Kidney (tissue), 14 donors: ENCODE data around the gene CDK12. TPM values are rescaled to one million over a fixed set of nuclear protein-coding genes. Genes with fewer than 3 reads are reported as not detected.

Experiments used
- DNase-seq, 5 donors: peaks; one replicate each; pipeline ENCODE4 v3.0.0-alpha.2; 2013 to 2020
- FAIRE-seq: peaks from 2 replicates; lab custom pipeline; 2012; peaks lifted over from hg19 to GRCh38; lab: Jason Lieb, UNC
- H3K27ac ChIP-seq, 2 donors: one replicate each; pipeline ENCODE4 v1.7.0; 2013; ENCODE audit warnings: low read depth in 2 of 2, low read length in 2 of 2, inconsistent platforms in 1 of 2
- H3K27me3 ChIP-seq: one replicate; pipeline ENCODE4 v1.7.1; 2013; ENCODE audit warnings: low read length, inconsistent platforms; ENCODE audit not compliant: control insufficient read depth, insufficient read depth
- H3K36me3 ChIP-seq, 3 donors: one replicate each; pipeline versions ENCODE4 v1.7.0 to v1.7.1; 2013; ENCODE audit warnings: low read length in 3 of 3, control low read depth in 1 of 3, inconsistent platforms in 1 of 3; ENCODE audit not compliant: insufficient read depth in 3 of 3, control insufficient read depth in 2 of 3
- H3K4me1 ChIP-seq, 3 donors: one replicate each; pipeline versions ENCODE4 v1.7.0 to v1.7.1; 2013; ENCODE audit warnings: low read length in 3 of 3, inconsistent platforms in 1 of 3, low read depth in 1 of 3; ENCODE audit not compliant: control insufficient read depth in 2 of 3, insufficient read depth in 2 of 3
- H3K4me3 ChIP-seq, 3 donors: one replicate each; pipeline versions ENCODE4 v1.7.0 to v1.8.1; 2013; ENCODE audit warnings: low read length in 3 of 3, control low read depth in 1 of 3, inconsistent platforms in 1 of 3
- H3K9ac ChIP-seq, 3 donors: one replicate each; pipeline versions ENCODE4 v1.7.0 to v1.7.1; 2013; ENCODE audit warnings: low read length in 3 of 3, control low read depth in 1 of 3, inconsistent platforms in 1 of 3
- H3K9me3 ChIP-seq, 3 donors: one replicate each; pipeline versions ENCODE4 v1.7.0 to v1.7.1; 2013; ENCODE audit warnings: low read length in 3 of 3, control low read depth in 1 of 3, inconsistent platforms in 1 of 3; ENCODE audit not compliant: control insufficient read depth in 2 of 3, insufficient read depth in 1 of 3
- intact Hi-C: fragments of 100-400 bp; cut with DNase I; formaldehyde crosslinking; loops from one replicate; pipeline ENCODE4 v1.11.1; 2022
- polyA plus RNA-seq: library from polyadenylated mRNA; stranded (reverse); fragments of 350-450 nt; fragmentation: Illumina TruSeq; extraction: RNeasy Lipid Tissue Mini Kit (QIAGEN cat#74804); gene quantifications from one replicate; pipeline ENCODE4 v1.2.3, GENCODE V29; 2014; ENCODE audit warnings: low read depth, low replicate concordance; ENCODE audit not compliant: insufficient read depth
- total RNA-seq: library from RNA; stranded (reverse); fragmentation: NEBNext Ultra II Directional; extraction: Animal tissue kit (Norgen Biotek cat#: 25700); gene quantifications from one replicate; pipeline ENCODE4 v1.2.1, GENCODE V29; 2021
- TF ChIP-seq, protein P1 (sequence below): IDR thresholded peaks from 3 replicates; pipeline ENCODE4 v1.5.1; 2012; ENCODE audit warnings: mild to moderate bottlenecking, moderate library complexity, borderline replicate concordance; ENCODE audit not compliant: insufficient read depth; ENCODE audit errors: extremely low read depth
- donor health status: control.
- donor health status: control.
- donor health status: control.
- donor health status: control.
- donor health status: control.
- donor health status: DM: yes; HTN: yes; CAD: no.
- donor health status: Normal renal cell carcinoma (clear cell type).

The CDK12 gene
- total and polyA plus RNA-seq, 2 donors from 2014 or later = 5.6 to 55.3 TPM

DNA sequence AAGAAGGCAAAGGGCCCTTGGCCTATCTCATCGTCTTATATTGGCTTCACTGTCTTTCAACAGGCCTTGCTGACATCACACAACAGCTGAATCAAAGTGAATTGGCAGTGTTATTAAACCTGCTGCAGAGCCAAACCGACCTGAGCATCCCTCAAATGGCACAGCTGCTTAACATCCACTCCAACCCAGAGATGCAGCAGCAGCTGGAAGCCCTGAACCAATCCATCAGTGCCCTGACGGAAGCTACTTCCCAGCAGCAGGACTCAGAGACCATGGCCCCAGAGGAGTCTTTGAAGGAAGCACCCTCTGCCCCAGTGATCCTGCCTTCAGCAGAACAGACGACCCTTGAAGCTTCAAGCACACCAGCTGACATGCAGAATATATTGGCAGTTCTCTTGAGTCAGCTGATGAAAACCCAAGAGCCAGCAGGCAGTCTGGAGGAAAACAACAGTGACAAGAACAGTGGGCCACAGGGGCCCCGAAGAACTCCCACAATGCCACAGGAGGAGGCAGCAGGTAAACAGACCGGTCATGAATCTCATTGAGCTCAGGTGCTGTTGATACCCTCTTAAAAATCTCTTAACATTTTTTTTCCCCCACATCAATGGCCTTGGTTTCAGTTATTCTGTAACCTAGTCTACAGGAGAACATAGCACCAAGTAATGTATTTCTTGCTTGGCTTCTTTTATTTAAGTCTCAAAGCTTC, 64.7 kb downstream of the CDK12 start:
- Histone ChIP-seq H3K4me1 (no peaks in the 10 kb centered on the region), H3K27me3 (no peaks in the 10 kb centered on the region), H3K27ac (no peak overlapping the region), H3K9ac (no peak overlapping the region), H3K9me3 (no peaks in the 10 kb centered on the region), H3K36me3 (peaks cover 8 to 63% (median 31%) of the 10 kb centered on the region in 3 donors), H3K4me3 (no peak overlapping the region)
- no peak for FAIRE-seq
- TF ChIP-seq, protein P1, sequence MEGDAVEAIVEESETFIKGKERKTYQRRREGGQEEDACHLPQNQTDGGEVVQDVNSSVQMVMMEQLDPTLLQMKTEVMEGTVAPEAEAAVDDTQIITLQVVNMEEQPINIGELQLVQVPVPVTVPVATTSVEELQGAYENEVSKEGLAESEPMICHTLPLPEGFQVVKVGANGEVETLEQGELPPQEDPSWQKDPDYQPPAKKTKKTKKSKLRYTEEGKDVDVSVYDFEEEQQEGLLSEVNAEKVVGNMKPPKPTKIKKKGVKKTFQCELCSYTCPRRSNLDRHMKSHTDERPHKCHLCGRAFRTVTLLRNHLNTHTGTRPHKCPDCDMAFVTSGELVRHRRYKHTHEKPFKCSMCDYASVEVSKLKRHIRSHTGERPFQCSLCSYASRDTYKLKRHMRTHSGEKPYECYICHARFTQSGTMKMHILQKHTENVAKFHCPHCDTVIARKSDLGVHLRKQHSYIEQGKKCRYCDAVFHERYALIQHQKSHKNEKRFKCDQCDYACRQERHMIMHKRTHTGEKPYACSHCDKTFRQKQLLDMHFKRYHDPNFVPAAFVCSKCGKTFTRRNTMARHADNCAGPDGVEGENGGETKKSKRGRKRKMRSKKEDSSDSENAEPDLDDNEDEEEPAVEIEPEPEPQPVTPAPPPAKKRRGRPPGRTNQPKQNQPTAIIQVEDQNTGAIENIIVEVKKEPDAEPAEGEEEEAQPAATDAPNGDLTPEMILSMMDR = no peak
- intact Hi-C loops = no loop called here
- DNase-seq = no peak

DNA sequence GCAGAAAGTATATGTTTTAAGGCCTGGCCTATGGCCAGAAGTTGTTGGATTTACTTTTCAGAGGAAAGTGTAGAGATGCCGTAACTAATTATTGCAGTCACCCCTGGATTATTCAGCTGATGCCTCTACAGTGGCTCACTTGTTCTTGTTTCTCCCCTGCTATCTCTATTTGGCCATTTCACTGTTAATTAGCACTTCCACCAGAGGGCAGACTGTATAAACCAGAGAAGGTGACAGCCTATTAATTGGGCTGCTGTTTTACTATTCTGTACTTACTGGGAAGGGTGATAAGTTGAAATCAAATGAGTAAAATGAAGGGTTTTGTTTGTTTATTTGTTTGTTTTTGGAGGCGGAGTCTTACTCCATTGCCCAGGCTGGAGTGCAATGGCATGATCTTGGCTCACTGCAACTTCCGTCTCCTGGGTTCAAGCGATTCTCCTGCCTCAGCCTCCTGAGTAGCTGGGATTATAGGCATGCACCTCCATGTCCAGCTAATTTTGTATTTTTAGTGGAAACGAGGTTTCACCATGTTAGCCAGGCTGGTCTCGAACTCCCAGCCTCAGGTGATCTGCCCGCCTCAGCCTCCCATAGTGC, 66.0 kb downstream of the CDK12 start:
- no peaks in the 10 kb centered on the region for H3K9me3 ChIP-seq
- intact Hi-C loops = no loop called here
- no peaks in the 10 kb centered on the region for H3K27me3 ChIP-seq
- no peak overlapping the region for H3K9ac ChIP-seq
- TF ChIP-seq, protein P1 = peak; percentile 40
- FAIRE-seq (no peak), DNase-seq (peak in 2 of 5 donors; percentile 18 to 32)
- H3K27ac ChIP-seq = no peak overlapping the region
- no peaks in the 10 kb centered on the region for H3K4me1 ChIP-seq
- H3K4me3 ChIP-seq = no peak overlapping the region
- H3K36me3 ChIP-seq = peaks cover 8 to 63% (median 29%) of the 10 kb centered on the region in 3 donors

DNA sequence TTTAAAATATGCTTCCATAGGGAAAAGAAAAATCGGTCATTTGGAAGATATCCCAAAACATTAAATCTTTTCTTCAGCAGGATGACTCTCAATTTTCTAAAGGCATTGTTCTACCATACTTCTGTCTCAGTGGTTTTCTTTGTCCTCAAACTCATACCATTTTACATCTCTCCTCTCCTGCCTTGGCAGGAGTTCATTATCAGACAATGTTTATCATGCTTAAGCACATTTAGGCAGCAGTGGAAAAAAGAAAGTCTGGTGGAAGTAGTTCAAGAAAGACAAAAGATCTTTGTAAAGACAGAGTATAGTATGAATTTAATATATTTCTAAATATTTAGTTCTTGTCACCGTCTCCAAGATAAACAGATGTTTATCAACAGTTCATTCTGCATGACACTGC, 68.2 kb downstream of the CDK12 start:
- no peak overlapping the region for H3K27ac ChIP-seq
- H3K9ac ChIP-seq = no peak overlapping the region
- no peaks in the 10 kb centered on the region for H3K27me3 ChIP-seq
- peaks cover 8 to 47% (median 22%) of the 10 kb centered on the region in 3 donors for H3K36me3 ChIP-seq
- intact Hi-C loops = no loop called here
- no peaks in the 10 kb centered on the region for H3K9me3 ChIP-seq
- DNase-seq (no peak), FAIRE-seq (no peak)
- no peaks in the 10 kb centered on the region for H3K4me1 ChIP-seq
- H3K4me3 ChIP-seq = no peak overlapping the region
- TF ChIP-seq, protein P1 = no peak
